IPS-18a (cell line): ENCODE results near the gene CACNA2D1.

Source experiments
- H3K27ac ChIP-seq: one replicate; pipeline ENCODE4 v1.5.1; 2013; ENCODE audit warnings: low read length
- H3K27me3 ChIP-seq: one replicate; pipeline ENCODE4 v1.6.1; 2013; ENCODE audit warnings: mild to moderate bottlenecking, low read length; ENCODE audit not compliant: control insufficient read depth, insufficient read depth
- H3K36me3 ChIP-seq: one replicate; pipeline ENCODE4 v1.6.1; 2013; ENCODE audit warnings: low read depth, low read length; ENCODE audit not compliant: control insufficient read depth
- H3K4me1 ChIP-seq: one replicate; pipeline ENCODE4 v1.6.1; 2013; ENCODE audit warnings: low read depth, low read length; ENCODE audit not compliant: control insufficient read depth
- H3K4me3 ChIP-seq: one replicate; pipeline ENCODE4 v1.5.1; 2013; ENCODE audit warnings: low read length
- H3K9ac ChIP-seq: one replicate; pipeline ENCODE4 v1.6.1; 2013; ENCODE audit warnings: mild to moderate bottlenecking, low read length, moderate library complexity
- H3K9me3 ChIP-seq: one replicate; pipeline ENCODE4 v1.6.1; 2013; ENCODE audit warnings: low read depth, low read length; ENCODE audit not compliant: control insufficient read depth

CACNA2D1 gene

GRCh38 chr7:82049891-82050533, 393.6 kb downstream of the CACNA2D1 start:
- H3K9ac ChIP-seq: no peak overlapping the region
- no peaks in the 10 kb centered on the region for H3K36me3 ChIP-seq
- H3K9me3 ChIP-seq: no peaks in the 10 kb centered on the region
- no peak overlapping the region for H3K4me3 ChIP-seq
- no peaks in the 10 kb centered on the region for H3K27me3 ChIP-seq
- H3K27ac ChIP-seq: no peak overlapping the region
- H3K4me1 ChIP-seq: peaks cover 24% of the 10 kb centered on the region

GRCh38 chr7:82049442-82049841, 394.1 kb downstream of the CACNA2D1 start:
- no peaks in the 10 kb centered on the region for H3K9me3 ChIP-seq
- no peak overlapping the region for H3K27ac ChIP-seq
- H3K9ac ChIP-seq: no peak overlapping the region
- no peak overlapping the region for H3K4me3 ChIP-seq
- H3K36me3 ChIP-seq: no peaks in the 10 kb centered on the region
- H3K4me1 ChIP-seq: peaks cover 24% of the 10 kb centered on the region
- H3K27me3 ChIP-seq: no peaks in the 10 kb centered on the region

GRCh38 chr7:82044497-82045080, 399.0 kb downstream of the CACNA2D1 start:
- Histone ChIP-seq H3K4me3 (no peak overlapping the region), H3K27me3 (no peaks in the 10 kb centered on the region)

GRCh38 chr7:82039621-82040020, 404.0 kb downstream of the CACNA2D1 start:
- Histone ChIP-seq H3K27ac (no peak overlapping the region), H3K4me3 (no peak overlapping the region), H3K36me3 (no peaks in the 10 kb centered on the region)

More at GRCh38 chr7:82044497-82045080, 399.0 kb downstream of the CACNA2D1 start:
- Histone ChIP-seq H3K9me3 (no peaks in the 10 kb centered on the region), H3K9ac (no peak overlapping the region), H3K36me3 (no peaks in the 10 kb centered on the region), H3K27ac (no peak overlapping the region), H3K4me1 (peaks cover 1% of the 10 kb centered on the region)

GRCh38 chr7:82036146-82036886, 407.3 kb downstream of the CACNA2D1 start:
- H3K36me3 ChIP-seq: no peaks in the 10 kb centered on the region
- H3K9me3 ChIP-seq: no peaks in the 10 kb centered on the region
- H3K4me1 ChIP-seq: peaks cover 5% of the 10 kb centered on the region
- H3K27ac ChIP-seq: no peak overlapping the region
- no peaks in the 10 kb centered on the region for H3K27me3 ChIP-seq
- no peak overlapping the region for H3K4me3 ChIP-seq
- no peak overlapping the region for H3K9ac ChIP-seq

More at GRCh38 chr7:82039621-82040020, 404.0 kb downstream of the CACNA2D1 start:
- Histone ChIP-seq H3K27me3 (no peaks in the 10 kb centered on the region), H3K4me1 (no peaks in the 10 kb centered on the region), H3K9me3 (no peaks in the 10 kb centered on the region), H3K9ac (no peak overlapping the region)

GRCh38 chr7:82035456-82035855, 408.1 kb downstream of the CACNA2D1 start:
- Histone ChIP-seq H3K36me3 (no peaks in the 10 kb centered on the region), H3K9me3 (no peaks in the 10 kb centered on the region), H3K27ac (no peak overlapping the region), H3K27me3 (no peaks in the 10 kb centered on the region), H3K4me1 (peaks cover 5% of the 10 kb centered on the region), H3K4me3 (no peak overlapping the region), H3K9ac (no peak overlapping the region)

- H3K36me3 ChIP-seq: no peaks in the 10 kb centered on the region
- no peak overlapping the region for H3K27ac ChIP-seq
- H3K4me1 ChIP-seq: peaks cover 5% of the 10 kb centered on the region
- H3K9me3 ChIP-seq: no peaks in the 10 kb centered on the region
- no peak overlapping the region for H3K4me3 ChIP-seq
- no peaks in the 10 kb centered on the region for H3K27me3 ChIP-seq
- H3K9ac ChIP-seq: no peak overlapping the region
Measured at GRCh38 chr7:82032901-82033300, 410.7 kb downstream of the CACNA2D1 start.

GRCh38 chr7:82029236-82029913, 414.2 kb downstream of the CACNA2D1 start:
- H3K4me1 ChIP-seq: peaks cover 5% of the 10 kb centered on the region
- no peaks in the 10 kb centered on the region for H3K9me3 ChIP-seq
- no peak overlapping the region for H3K4me3 ChIP-seq
- H3K27ac ChIP-seq: no peak overlapping the region
- H3K9ac ChIP-seq: no peak overlapping the region
- no peaks in the 10 kb centered on the region for H3K36me3 ChIP-seq
- no peaks in the 10 kb centered on the region for H3K27me3 ChIP-seq

- no peaks in the 10 kb centered on the region for H3K4me1 ChIP-seq
- H3K9me3 ChIP-seq: no peaks in the 10 kb centered on the region
- H3K36me3 ChIP-seq: no peaks in the 10 kb centered on the region
- H3K9ac ChIP-seq: no peak overlapping the region
- H3K4me3 ChIP-seq: no peak overlapping the region
- H3K27me3 ChIP-seq: no peaks in the 10 kb centered on the region
- H3K27ac ChIP-seq: no peak overlapping the region
Measured at GRCh38 chr7:82028097-82028496, 415.5 kb downstream of the CACNA2D1 start.

GRCh38 chr7:82021713-82022112, 421.9 kb downstream of the CACNA2D1 start:
- H3K36me3 ChIP-seq: no peaks in the 10 kb centered on the region
- no peaks in the 10 kb centered on the region for H3K9me3 ChIP-seq
- H3K9ac ChIP-seq: no peak overlapping the region
- H3K4me1 ChIP-seq: no peaks in the 10 kb centered on the region
- no peak overlapping the region for H3K27ac ChIP-seq
- H3K4me3 ChIP-seq: no peak overlapping the region
- no peaks in the 10 kb centered on the region for H3K27me3 ChIP-seq

GRCh38 chr7:82021036-82021435, 422.5 kb downstream of the CACNA2D1 start:
- no peak overlapping the region for H3K4me3 ChIP-seq
- no peaks in the 10 kb centered on the region for H3K27me3 ChIP-seq
- H3K4me1 ChIP-seq: no peaks in the 10 kb centered on the region
- no peak overlapping the region for H3K9ac ChIP-seq
- H3K9me3 ChIP-seq: no peaks in the 10 kb centered on the region
- H3K27ac ChIP-seq: no peak overlapping the region
- H3K36me3 ChIP-seq: no peaks in the 10 kb centered on the region
